HG02973 (cell line): ENCODE data around the gene SIGLEC1.

Source experiments
- ATAC-seq: cut with Tn5 transposase; IDR thresholded peaks from one replicate; pipeline ENCODE4 v1.9.1; 2021; ENCODE audit warnings: moderate library complexity; ENCODE audit not compliant: unreplicated experiment

Gene SIGLEC1

GRCh38 chr20:3729378-3729777, 17.0 kb upstream of the SIGLEC1 start:
- ATAC-seq, result no peak

GRCh38 chr20:3728876-3729275, 16.5 kb upstream of the SIGLEC1 start:
- ATAC-seq, result no peak

DNA sequence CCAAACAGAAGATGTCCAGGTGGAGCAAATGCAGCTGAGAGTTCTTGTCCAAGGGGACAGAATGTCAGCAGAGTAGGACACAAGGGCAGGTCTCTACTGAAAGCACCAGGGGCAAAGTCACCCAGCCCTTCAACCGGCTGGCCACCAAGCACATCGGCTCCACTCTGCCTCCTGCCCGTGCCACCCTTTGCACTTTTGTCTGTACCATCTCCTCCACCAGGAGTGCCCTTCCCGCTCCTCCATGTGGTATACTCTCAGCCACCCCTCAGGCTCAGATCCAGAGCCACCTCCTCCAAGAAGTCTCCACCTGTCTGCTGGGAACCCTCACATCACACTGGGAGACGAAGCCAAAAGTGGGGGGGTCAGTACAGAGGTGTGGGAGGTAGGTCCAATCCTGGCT, 16.0 kb upstream of the SIGLEC1 start:
- ATAC-seq, result no peak

GRCh38 chr20:3727401-3728021, 15.1 kb upstream of the SIGLEC1 start:
- ATAC-seq, result no peak

DNA sequence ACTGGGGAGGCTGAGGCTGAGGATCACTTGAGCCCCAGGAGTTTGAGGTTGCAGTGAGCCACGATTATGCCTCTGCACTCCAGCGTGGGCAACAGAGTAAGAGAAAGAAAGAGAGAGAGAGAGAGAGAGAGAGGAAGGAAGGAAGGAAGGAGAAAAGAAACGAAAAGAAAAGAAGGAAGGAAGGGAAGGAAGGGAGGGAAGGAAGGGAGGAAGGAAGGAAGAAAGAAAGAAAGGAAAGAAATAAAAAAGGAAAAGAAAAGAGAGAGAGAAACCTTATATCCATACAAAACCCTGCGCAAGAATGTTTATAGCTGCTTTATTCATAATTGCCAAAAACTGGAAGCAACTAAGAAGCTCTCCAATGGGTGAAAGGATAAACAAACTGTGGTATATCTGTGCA, 12.0 kb upstream of the SIGLEC1 start:
- ATAC-seq, result no peak

DNA sequence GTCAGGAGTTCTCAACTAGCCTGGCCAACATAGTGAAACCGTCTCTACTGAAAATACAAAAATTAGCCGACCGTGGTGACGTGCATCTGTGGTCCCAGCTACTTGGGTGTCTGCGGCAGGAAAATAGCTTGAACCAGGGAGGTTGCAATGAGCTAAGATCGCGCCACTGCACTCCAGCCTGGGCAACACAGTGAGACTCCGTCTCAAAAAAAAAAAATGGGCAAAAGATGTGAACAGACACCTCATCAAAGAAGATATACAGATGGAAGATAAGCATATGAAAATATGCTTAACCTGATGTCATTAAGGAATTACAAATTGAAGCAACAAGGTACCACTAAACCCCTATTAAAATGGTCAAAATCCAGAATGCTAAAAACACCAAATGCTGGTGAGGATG, 10.9 kb upstream of the SIGLEC1 start:
- ATAC-seq, result no peak

DNA sequence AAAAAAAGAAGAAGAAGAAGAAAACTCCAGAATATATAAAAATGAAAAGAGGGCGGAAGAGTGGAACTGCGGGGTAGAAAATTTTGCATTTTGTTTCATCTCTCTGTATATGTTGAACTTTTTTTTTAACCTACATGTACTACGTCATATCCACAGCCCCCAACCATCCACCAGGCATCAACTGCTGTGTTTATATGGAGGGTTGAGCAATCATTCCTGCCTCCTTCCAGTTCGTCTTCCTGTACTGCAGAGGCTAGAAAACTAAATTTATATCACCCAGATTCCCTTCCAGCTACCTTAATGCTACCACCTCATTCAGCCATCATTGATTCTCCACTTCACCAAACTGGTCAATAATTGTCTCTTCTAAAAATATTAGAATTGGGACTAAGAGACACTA, 9.5 kb upstream of the SIGLEC1 start:
- ATAC-seq, result no peak

DNA sequence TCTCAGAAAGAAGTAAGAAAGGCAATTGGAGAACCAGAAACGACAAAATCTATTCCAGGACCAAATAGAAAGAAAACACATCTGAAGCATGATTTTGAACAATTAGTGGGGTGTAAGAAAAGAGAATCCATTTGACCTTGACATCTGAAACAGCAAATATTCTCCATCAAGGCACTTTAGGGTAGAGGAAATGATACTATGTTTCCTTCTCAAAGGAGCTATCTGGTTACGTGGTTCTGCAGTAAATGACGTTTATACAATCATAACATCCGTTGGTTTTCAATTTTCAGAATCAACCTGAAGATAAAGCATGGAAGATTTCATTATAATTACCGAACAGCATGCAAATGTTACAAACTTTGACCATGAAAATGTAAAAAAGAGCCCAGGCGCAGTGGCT, 8.2 kb upstream of the SIGLEC1 start:
- no peak for ATAC-seq

DNA sequence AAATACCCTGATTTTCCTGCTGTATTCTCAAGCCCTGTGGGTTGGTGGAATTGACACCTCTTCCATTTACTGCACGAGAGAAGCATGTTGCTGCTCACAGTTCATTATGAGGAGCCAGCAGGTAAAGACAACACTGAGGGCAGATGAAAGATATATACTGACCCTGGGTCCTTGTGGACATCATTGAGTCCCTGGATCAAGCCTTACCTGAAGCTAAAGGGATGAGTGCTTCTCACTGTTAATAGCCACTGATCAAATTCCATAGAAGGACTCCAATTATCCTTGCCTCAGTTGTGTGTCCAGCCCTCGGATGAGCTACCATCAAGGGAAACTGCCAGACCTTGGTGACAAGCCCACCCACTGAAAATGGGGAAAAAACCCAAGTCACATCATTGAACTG, 7.7 kb upstream of the SIGLEC1 start:
- no peak for ATAC-seq

GRCh38 chr20:3719046-3719445, 6.6 kb upstream of the SIGLEC1 start:
- no peak for ATAC-seq

DNA sequence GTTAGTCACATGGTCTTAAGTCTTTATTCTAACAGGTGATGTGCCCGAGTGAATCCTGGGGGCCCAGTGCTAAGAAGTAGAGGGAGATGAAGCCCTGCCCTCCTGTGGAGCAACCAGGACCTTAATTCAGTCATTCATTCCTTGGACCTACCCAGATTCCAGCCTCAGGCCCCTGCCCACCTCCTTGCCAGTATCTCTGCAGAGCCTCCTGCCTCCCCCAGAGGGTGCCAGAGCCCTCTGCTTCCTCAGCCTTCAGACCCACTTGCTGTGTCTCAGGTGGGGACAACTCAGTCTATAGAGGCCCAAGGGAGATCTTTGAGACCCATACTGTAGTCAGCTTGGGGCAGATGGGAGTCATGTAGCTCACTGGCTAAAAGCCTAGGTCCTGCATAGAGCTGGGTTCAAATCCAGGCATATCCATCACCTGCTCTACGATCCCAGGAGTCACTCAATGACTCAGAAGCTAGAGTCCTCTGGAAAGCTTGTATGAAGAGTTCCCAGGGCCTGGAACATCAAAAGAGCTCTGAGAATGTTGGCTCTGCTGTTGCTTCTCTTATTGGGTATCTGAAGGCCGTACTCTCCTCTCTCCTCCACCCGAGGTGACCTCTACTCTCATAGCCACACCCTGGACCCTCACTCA, 3.9 kb upstream of the SIGLEC1 start:
- ATAC-seq, result no peak

DNA sequence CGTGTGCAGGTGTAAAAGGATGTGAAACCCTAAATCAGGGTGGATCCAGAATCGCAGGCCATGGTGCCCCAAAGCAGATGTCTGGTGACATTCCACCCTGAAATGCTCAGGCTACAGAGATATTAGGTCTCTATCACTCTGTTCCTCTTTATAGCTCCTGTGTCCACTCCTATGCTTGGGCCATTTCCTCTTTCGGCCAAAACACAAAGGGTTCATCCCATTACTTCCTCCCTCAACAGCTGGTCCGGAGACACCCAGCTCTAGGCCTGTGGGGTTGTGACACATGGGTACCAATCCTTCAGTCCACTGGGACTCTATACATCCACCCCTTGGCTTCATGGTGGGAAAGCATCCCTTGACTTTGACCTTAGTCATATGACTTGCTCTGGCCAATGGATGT, 1.7 kb upstream of the SIGLEC1 start:
- no peak for ATAC-seq

GRCh38 chr20:3711484-3711941, 887 bp downstream of the SIGLEC1 start:
- no peak for ATAC-seq

GRCh38 chr20:3710703-3711483, 1.5 kb downstream of the SIGLEC1 start:
- ATAC-seq, result no peak

GRCh38 chr20:3710011-3710466, 2.4 kb downstream of the SIGLEC1 start:
- ATAC-seq, result no peak

DNA sequence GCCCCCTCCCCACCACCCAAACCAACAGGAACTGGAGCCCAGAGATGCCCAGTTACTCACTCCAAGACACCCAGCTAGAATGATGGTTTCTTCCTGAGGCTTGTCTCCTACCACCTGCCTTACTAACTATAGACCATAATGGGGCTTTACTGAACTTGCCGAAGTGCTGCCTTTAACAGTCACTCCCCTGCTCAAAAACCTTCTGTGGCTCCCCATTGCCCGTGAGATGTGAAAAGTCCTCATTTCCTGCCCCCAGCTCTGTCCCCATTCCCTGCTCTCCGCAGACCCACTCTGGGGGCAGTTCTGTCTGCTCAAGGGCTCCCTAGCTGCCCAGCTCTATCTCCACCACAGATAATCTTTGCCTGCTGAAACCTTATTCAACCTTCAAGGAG, 4.9 kb downstream of the SIGLEC1 start:
- no peak for ATAC-seq

GRCh38 chr20:3706774-3707507, 5.5 kb downstream of the SIGLEC1 start:
- ATAC-seq, result no peak

GRCh38 chr20:3705970-3706739, 6.2 kb downstream of the SIGLEC1 start:
- no peak for ATAC-seq

- no peak for ATAC-seq
These were observed 6.9 kb downstream of the SIGLEC1 start for GRCh38 chr20:3705491-3705969.

DNA sequence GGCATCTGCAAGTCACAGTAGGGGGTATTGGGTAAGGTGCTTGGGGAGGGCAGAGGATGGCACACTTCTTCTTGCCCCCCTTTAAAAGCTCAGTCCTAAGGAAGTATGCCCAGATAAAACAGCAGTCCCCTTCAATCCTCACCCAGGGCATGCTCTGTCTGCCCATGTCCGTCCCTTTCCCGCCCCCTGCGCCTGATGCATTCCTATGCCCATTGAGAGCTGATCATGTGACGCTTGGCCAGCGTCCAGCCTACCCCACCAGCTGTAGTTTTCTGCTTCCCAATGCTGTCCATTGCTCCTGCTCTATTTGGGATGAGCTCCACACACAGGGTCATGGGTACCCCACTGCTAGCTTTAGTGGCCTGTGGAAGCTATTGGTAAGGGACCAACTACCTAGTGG, 8.3 kb downstream of the SIGLEC1 start:
- no peak for ATAC-seq
